ENCODE results near the gene HOXD9.

Gene HOXD9

DNA sequence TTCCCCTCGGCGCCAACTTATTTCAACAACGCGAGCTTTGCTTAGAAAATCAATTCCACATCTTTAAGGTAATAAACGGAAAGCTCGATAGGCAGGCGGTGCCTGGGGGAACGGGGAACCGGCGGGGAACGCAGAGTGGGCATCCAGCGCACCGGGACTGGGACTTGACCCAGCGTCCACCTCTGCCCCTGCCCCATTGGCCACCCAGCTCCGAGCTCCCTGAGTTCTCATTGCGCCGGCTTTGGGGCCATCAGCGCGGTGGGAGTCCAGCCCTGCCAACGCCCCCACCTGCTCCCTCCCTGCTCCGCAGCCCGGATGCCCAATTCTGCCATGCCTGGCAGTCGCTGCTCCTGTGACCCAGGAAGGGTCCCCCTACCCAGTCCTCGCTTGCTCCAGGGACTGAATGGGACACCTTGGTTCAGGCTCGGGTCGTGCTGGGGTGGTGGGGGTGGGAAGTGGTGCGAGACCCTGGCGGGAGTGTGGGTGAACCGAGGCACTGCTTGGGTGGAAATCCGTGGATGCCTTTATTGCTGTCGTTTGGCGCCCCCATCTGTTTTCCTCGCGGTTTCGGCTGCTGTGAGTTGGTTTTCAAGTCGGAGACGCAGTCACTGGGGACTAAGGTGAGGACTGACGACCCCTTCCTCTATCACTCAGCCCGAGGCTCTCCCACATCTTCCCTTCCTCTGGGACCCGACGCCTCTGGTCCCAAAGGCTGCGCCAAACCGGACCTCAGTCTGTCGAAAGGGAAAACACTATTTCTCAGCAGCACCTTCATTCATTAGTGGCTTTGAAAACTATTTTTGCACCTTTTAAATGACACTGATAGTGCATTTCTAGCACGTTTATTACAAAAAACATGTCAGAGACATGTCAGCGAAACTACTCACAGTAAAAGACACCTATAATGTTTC lies 36.4 kb upstream of the HOXD9 start:
- peak; percentile 56 for DNase-seq (ENCODE audit: low spot score)

- DNase-seq (ENCODE audit: low spot score): no peak
Measured at GRCh38 chr2:176087330-176088047, 35.0 kb upstream of the HOXD9 start.

GRCh38 chr2:176088048-176088936 lies 34.2 kb upstream of the HOXD9 start:
- peak; percentile 84 for DNase-seq (ENCODE audit: low spot score)

DNA sequence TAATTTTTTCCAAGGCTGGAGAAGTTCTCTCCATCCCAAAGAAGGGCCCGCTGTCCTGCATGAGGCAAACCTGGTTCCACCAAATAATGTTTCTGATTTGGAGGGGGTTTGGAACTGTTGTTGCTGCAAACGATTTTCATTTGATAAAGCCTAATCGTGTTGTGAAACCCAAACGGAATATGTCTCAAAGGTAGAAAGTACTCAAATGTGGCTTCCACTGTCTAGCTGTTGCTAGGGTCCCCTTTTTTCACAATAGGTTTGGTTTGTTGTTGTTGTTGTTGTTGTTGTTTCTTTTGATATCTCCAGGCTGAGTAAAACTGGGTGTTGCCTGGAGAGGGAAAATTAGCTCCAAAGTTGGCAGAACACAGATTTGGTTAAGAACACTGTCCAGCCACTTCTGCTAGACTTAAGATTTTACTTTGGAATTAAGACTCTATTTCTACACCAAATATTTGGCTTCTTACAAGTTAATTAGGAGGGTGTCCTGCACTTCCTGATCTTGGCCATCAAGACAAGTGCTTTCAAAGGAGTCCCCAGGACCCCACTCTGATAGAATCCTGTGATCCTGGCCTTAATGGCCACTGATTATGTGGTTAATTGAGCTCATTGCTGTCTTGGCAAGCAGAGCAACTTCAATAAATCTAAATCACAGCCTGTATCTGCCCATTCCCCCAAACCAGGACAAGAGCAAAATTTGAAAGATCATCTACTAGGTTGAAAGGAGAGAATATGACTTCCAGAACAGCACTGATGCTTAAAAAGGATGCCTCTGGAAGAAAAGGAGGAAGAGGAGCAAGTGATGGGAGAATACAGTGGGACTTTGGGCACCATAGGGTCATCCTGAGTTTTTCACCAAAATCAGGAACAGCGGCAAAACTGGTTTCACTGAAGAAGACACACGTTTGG lies 33.3 kb upstream of the HOXD9 start:
- DNase-seq (ENCODE audit: low spot score): no peak

GRCh38 chr2:176089843-176090395 lies 32.6 kb upstream of the HOXD9 start:
- no peak for DNase-seq (ENCODE audit: low spot score)

DNA sequence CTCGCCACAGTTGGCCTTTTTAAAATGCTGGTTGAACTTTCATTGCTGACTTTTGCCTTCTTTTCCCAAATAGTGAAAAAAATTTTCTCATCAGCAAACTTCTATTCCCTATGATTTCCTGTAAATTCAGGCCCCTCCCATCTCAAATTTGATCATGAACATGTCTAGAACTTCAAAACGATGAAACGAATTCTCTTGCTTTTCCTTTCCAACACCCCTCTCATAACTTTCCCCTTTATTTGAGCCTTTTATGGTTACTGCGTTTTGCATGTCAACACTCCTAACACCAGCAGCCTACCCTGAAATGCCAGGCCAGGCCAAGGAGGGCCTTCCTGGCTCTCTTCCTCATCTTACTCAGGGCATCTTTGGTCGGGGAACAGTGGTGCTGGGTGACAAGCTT lies 31.7 kb upstream of the HOXD9 start:
- DNase-seq (ENCODE audit: low spot score): no peak

DNA sequence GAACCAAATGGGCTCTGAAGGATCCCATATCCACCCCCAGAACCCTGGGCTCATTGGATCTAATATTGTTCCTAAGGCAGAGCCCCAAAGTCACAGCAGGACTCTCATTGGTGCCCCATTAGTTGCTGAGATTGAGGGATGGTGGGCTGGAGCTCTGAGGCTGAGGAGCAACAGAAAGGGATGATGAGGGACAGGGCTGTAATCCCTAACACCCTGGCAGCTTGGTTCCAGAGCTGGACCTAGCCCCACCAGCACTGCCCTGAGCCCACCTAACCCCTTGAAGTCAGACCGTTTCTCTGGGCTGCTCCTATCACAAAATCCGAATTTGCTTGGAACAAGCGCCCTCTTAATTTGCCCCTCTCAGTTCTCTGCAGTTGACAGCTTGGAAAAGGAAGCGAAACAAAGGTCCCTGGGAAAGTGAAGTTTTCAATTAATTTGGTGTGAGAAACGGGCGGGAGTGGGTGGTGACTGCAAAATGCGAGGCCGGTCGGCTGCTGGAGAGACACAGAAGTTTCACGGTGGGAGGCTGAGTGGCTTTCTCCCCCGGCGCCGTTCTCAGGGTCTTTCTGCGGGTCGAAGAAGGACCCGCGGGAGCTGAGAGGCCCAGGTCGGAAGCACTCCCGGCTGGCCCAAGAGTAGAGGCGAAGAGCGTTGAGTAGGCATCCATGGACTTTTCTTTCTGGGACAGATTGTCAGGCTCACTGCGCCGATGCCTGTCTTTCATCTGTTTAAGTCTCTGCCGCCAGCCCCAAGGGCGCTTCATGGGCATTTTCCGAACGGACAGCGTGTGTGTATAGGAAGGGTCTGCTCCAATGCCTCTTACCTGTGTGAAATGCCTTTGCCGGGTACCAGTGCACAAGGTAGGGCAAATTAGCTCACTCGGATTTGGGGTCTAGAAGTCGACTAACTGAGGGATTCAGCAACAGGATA lies 30.9 kb upstream of the HOXD9 start:
- DNase-seq (ENCODE audit: low spot score): no peak

GRCh38 chr2:176092270-176093144 lies 30.0 kb upstream of the HOXD9 start, which contains the start of gene HOXD13:
Gene HOXD13 (plus strand): TSS chr2:176092721. CDS start chr2:176092891, 170 bp downstream.
- peak; percentile 63 for DNase-seq (ENCODE audit: low spot score)

GRCh38 chr2:176093145-176093897 lies 29.2 kb upstream of the HOXD9 start:
- DNase-seq (ENCODE audit: low spot score): peak; percentile 80

DNA sequence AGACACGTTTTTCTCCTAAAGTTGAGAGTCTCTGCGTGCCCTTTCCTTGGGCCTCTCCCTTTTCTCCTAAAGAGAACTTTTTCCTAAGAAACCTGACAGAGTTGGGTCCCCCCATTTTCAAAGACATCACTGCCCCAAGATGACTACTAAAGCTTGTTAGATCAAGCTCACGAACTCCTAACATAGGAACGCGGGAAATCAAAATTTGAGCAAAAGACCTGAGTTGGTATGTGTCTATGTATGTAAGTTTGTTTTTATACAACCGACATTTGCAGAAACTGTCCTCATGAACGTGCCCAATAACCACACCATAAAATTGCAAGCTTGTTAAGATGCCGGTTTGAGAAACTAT lies 28.6 kb upstream of the HOXD9 start:
- no peak for DNase-seq (ENCODE audit: low spot score)

DNA sequence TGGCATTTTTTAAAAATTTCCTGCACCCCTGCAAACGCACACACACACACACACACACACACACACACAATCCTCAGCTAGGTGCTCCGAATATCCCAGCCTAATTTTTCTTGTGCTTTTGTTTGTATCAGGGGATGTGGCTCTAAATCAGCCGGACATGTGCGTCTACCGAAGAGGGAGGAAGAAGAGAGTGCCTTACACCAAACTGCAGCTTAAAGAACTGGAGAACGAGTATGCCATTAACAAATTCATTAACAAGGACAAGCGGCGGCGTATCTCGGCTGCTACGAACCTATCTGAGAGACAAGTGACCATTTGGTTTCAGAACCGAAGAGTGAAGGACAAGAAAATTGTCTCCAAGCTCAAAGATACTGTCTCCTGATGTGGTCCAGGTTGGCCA lies 28.2 kb upstream of the HOXD9 start:
- DNase-seq (ENCODE audit: low spot score): no peak

- no peak for DNase-seq (ENCODE audit: low spot score)
Measured at GRCh38 chr2:176095421-176095820, 27.1 kb upstream of the HOXD9 start.

DNA sequence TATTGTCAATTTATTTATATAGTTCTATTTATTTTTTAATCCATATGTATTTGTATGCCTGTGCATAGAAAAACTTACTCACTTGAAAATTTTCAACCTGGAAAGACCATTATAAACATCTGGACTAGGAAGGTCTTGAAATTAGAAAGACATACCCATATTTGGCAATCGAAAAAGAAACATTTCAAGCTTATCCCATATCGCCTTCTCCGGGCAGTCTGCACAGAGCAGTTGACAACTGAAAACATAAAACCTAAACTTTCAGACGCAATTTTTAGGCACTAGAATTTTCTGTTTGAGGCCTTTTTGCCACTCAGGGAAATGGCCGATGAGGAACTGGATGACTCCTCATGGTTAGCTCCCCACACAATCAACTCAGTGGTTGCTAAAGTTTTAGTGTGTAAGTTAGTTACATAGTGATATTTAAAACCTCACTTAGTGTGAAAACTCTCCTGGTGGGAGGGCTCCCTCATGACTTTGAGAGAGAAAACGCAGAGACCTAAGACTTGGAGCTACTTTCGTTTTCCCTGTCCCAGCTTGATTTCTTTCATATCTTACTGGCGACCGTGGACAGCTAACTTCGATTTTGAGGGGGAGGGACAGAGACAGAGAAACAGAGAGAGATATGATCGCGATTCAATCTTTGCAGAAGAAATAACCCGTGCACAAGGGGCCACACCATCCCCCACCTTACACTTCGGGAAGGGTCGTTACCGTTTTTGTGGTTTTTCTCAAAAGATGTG lies 26.1 kb upstream of the HOXD9 start:
- DNase-seq (ENCODE audit: low spot score): no peak

- peak; percentile 90 for DNase-seq (ENCODE audit: low spot score)
Measured at GRCh38 chr2:176096986-176097819, 25.3 kb upstream of the HOXD9 start.

DNA sequence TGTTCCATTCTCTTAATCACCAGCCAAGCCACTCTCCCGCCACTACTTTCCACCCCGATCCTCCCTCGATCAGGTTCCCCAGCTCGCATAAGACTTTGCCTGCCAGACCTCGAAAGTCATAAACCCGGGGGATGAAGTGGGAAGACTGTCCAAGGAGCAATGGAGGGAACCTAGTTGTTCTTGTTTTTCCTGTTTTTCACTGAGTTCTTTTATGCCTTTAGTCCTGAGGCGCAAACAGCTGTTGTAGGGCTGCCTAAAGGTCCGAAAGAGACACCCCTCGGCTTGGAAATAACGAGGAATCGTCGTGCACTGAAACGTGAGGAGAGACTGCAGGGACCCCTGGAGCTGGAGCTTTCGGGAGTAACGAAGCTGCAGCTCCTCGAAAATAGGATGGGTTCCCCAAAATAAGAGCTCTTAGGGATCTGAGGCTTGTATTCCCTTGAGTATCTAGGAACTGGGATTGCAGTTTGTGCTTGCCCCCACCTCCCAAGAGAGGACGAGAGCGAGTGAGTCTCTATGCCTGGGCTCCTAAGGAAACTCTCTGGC lies 24.6 kb upstream of the HOXD9 start:
- DNase-seq (ENCODE audit: low spot score): no peak

Data from AG20443 (cell line).